Colonic mucosa (tissue), 4 donors: Measurements from ENCODE around the gene SUPV3L1. TPM values are rescaled to one million over a fixed set of nuclear protein-coding genes. Genes with fewer than 3 reads are reported as not detected.

ENCODE experiments used
- DNase-seq: peaks from one replicate; pipeline ENCODE4 v3.0.0-alpha.2; 2020
- H3K27ac ChIP-seq: fragments of 200-600 bp; one replicate; pipeline ENCODE4 v1.8.0; 2021
- H3K27me3 ChIP-seq: fragments of 200-600 bp; one replicate; pipeline ENCODE4 v1.8.0; 2021
- H3K36me3 ChIP-seq: fragments of 200-600 bp; one replicate; pipeline ENCODE4 v1.8.0; 2021
- H3K4me1 ChIP-seq: fragments of 200-600 bp; one replicate; pipeline ENCODE4 v1.8.0; 2021; ENCODE audit warnings: mild to moderate bottlenecking
- H3K4me3 ChIP-seq: fragments of 200-600 bp; one replicate; pipeline ENCODE4 v1.8.0; 2021
- H3K9ac ChIP-seq, 2 donors: one replicate each; pipeline ENCODE4 v1.7.0; 2013; ENCODE audit warnings: control low read depth in 2 of 2, low read depth in 2 of 2, low read length in 2 of 2
- H3K9me3 ChIP-seq: fragments of 200-600 bp; one replicate; pipeline ENCODE4 v1.8.0; 2021
- intact Hi-C: fragments of 100-400 bp; cut with DNase I; formaldehyde crosslinking; loops from one replicate; pipeline ENCODE4 v1.14.1; 2022
- total RNA-seq, 2 donors: library from RNA; stranded (reverse); fragmentation: NEBNext Ultra II Directional in 1 of 2; extraction: Animal tissue kit (Norgen Biotek cat#: 25700) in 1 of 2; gene quantifications; one replicate each; pipeline ENCODE4 v1.2.1, GENCODE V29; 2021
- TF ChIP-seq, protein P1 (sequence below): fragments of 200-600 bp; IDR thresholded peaks from one replicate; pipeline ENCODE4 v1.8.0; 2022; ENCODE audit warnings: antibody characterized with exemption, mild to moderate bottlenecking
- donor health status: healthy.
- donor health status: DM: no; HTN: no; CAD: no.
- donor health status: DM: no; HTN: no; CAD: no.

SUPV3L1 gene
- total RNA-seq, 2 donors from 2014 or later: 26.8 to 35.3 TPM

DNA sequence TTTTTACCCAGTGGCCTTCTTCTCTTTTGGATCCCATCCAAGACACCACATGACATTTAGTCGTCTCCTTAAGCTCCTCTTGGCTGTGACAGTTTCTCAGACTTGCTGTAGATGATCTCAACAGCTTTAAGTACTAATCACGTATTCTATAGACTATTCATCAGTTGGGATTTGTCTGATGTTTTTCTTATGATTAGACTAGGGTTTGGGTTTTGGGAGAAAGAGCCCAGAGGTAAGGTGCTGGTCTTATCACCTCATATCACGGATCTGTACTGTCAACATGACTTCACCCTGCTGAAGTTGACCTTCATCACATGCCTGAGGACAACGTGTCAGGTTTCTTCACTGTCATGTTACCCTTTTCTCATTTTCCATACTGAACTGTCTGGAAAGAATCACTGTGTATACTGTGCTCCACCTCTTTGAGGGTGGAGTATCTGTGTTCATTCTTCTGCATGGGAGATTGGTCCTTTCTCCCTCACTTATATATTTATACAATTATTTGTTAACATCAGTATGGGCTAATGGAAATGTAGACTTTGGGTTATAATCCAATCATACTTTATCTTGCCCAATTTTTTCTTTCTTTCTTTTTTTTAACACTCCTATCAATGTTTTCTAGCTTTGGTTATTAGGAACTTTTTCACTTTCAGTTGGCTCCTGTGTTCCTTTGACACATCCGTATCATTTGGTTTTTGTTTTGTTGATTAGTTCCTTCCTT lies 33.7 kb downstream of the SUPV3L1 start:
- no peak overlapping the region for H3K27ac ChIP-seq
- intact Hi-C loops: no loop called here

DNA sequence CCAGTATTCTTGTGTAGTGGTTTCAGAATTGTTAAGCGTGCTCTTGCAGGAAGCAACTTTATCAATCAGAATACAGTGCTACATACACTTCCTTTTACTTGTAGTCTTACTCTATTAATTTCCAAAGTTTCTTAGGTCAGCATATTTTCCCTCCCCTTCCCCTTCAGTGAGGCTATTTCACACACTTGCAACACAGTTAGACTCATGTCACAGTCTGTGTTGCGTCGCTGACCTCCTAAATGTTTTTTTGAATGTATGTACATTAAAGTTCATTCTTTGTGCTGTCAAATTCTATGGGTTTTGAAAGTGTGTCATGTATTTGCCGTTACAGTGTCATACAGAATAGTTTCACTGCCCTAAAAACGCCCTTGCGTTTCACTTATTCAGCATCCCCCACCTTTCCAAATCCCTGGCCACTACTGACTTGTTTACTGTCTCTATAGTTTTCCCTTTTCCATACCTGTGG lies 34.7 kb downstream of the SUPV3L1 start:
- no peak for DNase-seq
- no peak overlapping the region for H3K27ac ChIP-seq
- H3K36me3 ChIP-seq: no peaks in the 10 kb centered on the region

More for the DNA sequence above, 33.7 kb downstream of the SUPV3L1 start:
- Histone ChIP-seq H3K36me3 (no peaks in the 10 kb centered on the region), H3K9ac (no peak overlapping the region), H3K27me3 (no peaks in the 10 kb centered on the region), H3K4me1 (peaks cover 7% of the 10 kb centered on the region), H3K9me3 (no peaks in the 10 kb centered on the region), H3K4me3 (no peak overlapping the region)
- DNase-seq: no peak
- TF ChIP-seq, protein P1, sequence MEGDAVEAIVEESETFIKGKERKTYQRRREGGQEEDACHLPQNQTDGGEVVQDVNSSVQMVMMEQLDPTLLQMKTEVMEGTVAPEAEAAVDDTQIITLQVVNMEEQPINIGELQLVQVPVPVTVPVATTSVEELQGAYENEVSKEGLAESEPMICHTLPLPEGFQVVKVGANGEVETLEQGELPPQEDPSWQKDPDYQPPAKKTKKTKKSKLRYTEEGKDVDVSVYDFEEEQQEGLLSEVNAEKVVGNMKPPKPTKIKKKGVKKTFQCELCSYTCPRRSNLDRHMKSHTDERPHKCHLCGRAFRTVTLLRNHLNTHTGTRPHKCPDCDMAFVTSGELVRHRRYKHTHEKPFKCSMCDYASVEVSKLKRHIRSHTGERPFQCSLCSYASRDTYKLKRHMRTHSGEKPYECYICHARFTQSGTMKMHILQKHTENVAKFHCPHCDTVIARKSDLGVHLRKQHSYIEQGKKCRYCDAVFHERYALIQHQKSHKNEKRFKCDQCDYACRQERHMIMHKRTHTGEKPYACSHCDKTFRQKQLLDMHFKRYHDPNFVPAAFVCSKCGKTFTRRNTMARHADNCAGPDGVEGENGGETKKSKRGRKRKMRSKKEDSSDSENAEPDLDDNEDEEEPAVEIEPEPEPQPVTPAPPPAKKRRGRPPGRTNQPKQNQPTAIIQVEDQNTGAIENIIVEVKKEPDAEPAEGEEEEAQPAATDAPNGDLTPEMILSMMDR: no peak

DNA sequence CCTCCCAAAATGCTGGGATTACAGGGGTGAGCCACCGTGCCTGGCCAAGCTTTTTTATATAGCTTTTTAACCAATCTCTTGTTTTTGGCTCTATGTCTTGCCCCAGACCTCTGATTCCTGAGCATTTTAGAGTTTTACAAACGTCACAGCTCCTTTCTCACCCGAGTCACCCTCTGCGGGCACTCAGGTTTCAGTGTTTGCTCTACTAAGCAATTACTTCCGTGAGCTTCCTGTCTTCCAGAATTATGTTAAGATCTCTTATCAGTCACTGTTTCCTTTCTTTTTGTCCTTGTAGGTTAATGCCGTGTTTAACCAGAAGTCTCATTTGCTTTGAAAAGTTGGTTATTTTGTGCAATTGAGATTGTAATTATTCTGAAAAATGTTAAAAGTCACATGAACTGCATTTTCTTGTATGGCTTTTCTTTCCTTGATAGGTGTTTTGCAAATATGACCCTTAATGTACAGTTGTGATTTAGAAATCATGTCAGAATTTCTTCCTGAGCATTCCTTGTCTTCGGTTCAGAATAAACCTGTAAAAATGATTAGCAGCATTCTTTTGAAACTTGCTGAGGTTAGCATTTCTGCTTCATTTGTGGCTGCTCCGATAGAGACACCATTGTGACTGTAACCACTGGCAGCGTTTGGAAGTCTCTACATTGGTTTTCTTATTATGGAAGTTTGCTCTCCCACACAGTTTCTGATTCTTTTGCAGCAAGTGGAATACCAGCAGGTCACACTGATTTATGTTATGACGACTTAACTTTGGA lies 35.6 kb downstream of the SUPV3L1 start:
- TF ChIP-seq, protein P1: no peak
- H3K27me3 ChIP-seq: no peaks in the 10 kb centered on the region
- intact Hi-C loops: no loop called here
- no peak overlapping the region for H3K27ac ChIP-seq
- H3K9ac ChIP-seq: no peak overlapping the region
- no peaks in the 10 kb centered on the region for H3K4me1 ChIP-seq
- no peak overlapping the region for H3K4me3 ChIP-seq
- H3K36me3 ChIP-seq: no peaks in the 10 kb centered on the region
- H3K9me3 ChIP-seq: no peaks in the 10 kb centered on the region
- no peak for DNase-seq

More for the DNA sequence above, 34.7 kb downstream of the SUPV3L1 start:
- no peaks in the 10 kb centered on the region for H3K27me3 ChIP-seq
- no peak overlapping the region for H3K9ac ChIP-seq
- intact Hi-C loops: no loop called here
- H3K4me1 ChIP-seq: peaks cover 1% of the 10 kb centered on the region
- no peaks in the 10 kb centered on the region for H3K9me3 ChIP-seq
- TF ChIP-seq, protein P1: no peak
- H3K4me3 ChIP-seq: no peak overlapping the region

DNA sequence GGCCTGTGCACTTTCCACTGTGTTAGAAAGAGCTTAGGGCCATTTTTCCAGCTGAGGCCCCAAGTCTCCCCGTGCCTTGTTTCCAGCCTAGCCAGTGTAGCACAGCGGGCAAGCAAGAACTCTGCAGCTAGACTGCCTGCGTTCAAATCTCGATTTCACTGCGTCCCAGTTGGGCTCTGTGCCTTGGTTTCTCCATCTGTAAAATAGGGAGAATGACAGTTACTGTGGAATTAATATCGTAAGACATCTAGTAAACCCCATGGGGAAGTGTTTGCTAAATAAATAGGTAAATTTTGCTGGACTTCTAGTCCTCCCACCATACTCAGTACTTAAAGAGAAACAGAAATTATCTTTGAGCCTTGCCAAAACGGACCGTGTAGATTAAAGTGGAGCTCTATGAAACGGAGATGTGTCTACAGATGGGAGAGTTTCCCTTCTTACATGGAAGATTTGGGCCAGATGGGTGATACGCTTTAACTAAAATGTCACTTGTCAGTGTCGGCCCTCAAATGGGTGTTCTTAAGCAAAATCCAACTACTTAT lies 36.6 kb downstream of the SUPV3L1 start:
- Histone ChIP-seq H3K27ac (no peak overlapping the region), H3K9me3 (no peaks in the 10 kb centered on the region), H3K36me3 (no peaks in the 10 kb centered on the region), H3K4me3 (no peak overlapping the region), H3K4me1 (no peaks in the 10 kb centered on the region), H3K27me3 (no peaks in the 10 kb centered on the region), H3K9ac (no peak overlapping the region)
- DNase-seq: no peak
- TF ChIP-seq, protein P1: no peak
- intact Hi-C loops: no loop called here

DNA sequence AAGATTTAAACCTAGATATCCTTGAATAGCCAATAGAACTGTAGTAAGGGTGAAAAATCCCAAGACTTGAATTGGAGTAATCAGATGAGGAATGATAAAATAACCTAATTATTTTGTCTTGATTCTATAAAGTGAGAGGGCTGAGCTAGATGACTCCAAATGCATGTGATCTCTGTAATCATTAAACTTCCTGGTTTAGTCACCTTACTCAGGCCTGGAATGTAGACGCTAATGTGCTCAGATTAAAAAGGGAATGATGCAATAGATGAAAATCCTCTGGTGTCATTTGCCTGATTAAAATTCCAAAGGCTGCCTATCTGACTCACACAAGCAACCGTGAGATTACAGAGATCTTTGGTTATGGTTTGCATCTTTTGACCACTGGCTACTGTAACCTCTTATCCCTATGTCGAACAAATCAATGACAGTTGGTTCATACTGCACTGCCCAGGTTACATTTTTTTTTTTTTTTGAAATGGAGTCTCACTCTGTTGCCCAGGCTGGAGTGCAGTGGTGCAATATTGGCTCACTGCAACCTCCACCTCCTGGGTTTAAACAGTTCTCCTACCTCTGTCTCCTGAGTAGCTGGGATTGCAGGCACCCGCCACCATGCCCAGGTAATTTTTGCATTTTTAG lies 37.2 kb downstream of the SUPV3L1 start:
- no peak overlapping the region for H3K27ac ChIP-seq
- intact Hi-C loops: no loop called here
- no peak overlapping the region for H3K9ac ChIP-seq
- H3K27me3 ChIP-seq: no peaks in the 10 kb centered on the region
- no peak for DNase-seq
- H3K36me3 ChIP-seq: no peaks in the 10 kb centered on the region
- H3K9me3 ChIP-seq: no peaks in the 10 kb centered on the region
- TF ChIP-seq, protein P1: no peak
- no peaks in the 10 kb centered on the region for H3K4me1 ChIP-seq
- H3K4me3 ChIP-seq: no peak overlapping the region
